ACHN (cell line): ENCODE results near the gene MYO1D.
A peak's percentile ranks its signal among the peaks of the same experiment; 100 is the strongest.
"Not testable (repeated sequence)": the region's sequence is repeated elsewhere in the genome, so short reads cannot be mapped to it uniquely, and the experiment has no call there.

Experiments used
- DNase-seq: peaks from one replicate; pipeline ENCODE4 v3.0.0-alpha.2; 2015
- in situ Hi-C: cut with HindIII; loops from 2 replicates; pipeline ENCODE4 v1.10.0; 2017; ENCODE audit warnings: low sequenced_read_pairs, low pct_ligation_motif_present, low pct_unique_long_range_greater_than_20kb

MYO1D gene

GRCh38 chr17:32876417-32877163 is at the start of gene MYO1D:
Gene MYO1D, minus strand, starts transcription at chr17:32877124. Its CDS starts 252 bp downstream, at chr17:32876872.
- in situ Hi-C loops = no loop called here
- DNase-seq = peak; percentile 65

GRCh38 chr17:32926183-32926582 is 49.3 kb upstream of the MYO1D start:
- in situ Hi-C loops = no loop called here
- no peak for DNase-seq

- DNase-seq, in situ Hi-C loops: not testable (repeated sequence)
Measured at GRCh38 chr17:32923905-32924304, 47.0 kb upstream of the MYO1D start.

DNA sequence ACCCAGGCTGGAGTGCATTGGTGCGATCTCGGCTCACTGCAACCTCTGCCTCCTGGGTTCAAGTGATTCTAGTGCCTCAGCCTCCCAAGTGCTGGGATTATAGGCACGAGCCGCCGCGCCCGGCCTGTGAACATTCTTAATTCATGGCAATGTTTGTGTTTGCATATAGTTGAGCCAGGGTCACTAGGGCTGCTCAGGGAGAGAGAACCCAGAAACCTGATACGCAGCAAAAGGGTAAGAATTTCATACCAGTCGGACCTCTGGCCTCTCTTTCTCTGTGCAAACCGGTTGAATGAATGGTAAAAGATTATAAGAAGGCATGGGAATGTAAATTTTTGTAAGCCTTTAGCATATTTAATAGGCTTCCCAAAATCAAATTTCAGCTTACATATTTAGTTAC is 44.1 kb upstream of the MYO1D start:
- in situ Hi-C loops = no loop called here
- no peak for DNase-seq

DNA sequence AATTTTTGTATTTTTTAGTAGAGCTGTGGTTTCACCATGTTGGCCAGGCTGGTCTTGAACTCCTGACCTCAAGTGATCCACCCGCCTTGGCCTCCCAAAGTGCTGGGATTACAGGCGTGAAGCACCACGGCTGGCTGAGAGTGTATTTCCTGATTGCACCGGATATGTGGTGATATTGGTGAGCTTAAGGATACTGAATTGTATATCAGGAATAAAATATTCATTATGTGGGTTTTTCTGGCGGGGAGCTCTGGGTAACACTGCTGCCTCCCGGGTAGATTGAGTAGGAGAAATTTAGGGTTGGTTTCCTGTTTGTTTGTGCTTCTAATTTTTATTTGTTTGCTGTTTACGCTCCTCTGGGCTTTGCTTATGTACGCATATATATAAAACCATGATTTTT is 43.4 kb upstream of the MYO1D start:
- DNase-seq = no peak
- in situ Hi-C loops = no loop called here

- DNase-seq, in situ Hi-C loops: not testable (repeated sequence)
Measured at GRCh38 chr17:32919876-32920275, 43.0 kb upstream of the MYO1D start.

GRCh38 chr17:32917842-32918241 is 40.9 kb upstream of the MYO1D start:
- in situ Hi-C loops = no loop called here
- DNase-seq = no peak

DNA sequence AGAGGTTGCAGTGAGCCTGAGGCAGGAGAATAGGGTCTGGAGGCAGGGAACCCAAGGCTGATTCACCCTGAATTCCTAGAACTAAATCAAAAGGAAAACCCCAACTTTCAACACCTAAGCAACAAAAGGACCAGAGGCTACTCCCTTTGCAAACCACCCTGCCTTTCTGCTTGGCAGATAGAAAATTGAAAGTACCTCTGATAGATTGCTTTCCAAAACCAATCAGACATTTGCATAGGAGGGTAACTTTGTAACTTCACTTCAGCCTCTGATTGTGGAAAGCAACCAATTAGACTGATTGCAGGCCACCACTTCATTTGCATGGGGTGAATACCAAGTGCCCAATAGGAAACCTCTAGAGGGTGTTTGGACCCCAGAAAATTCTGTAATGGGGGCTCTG is 40.2 kb upstream of the MYO1D start:
- in situ Hi-C loops = no loop called here
- DNase-seq = no peak

DNA sequence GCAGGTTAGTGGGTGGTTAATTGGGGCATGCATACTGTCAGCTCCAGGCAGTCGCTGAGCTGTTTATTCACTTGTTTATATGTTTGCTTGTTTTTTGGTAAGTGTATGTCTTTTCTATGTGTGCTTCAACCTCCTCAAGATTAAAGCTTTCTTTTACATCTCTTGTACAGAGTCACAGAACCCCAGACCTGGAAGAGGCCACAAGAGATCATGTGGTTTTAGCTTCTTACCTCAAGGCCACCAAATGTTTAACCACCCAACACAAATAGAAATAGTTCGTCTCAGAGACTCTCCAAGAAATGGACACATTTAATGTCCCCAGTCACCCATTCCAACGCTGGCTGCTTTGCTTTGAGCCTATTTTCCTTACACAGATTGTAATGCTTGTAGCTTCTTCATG is 39.2 kb upstream of the MYO1D start:
- in situ Hi-C loops = no loop called here

DNA sequence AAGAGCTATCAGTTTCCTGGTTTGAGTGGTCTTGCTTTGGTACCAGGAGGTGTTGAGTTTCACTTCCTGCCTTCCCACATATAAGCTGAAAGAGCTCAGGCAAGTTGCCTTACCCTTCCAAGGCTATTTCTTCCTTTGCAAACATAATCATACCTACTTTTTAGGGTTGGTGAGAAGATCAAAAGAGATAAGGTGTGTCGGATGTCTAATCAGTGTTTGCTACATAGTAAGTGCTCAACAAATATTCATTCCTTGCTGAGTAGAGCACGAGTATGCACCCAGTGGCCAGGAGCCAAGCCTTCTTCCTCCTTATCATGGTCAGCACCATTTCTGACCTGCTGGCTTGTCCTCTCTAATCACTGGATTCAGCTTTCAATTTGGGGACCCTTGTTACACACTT is 38.3 kb upstream of the MYO1D start:
- no peak for DNase-seq

More for the DNA sequence above, 39.2 kb upstream of the MYO1D start:
- no peak for DNase-seq

DNA sequence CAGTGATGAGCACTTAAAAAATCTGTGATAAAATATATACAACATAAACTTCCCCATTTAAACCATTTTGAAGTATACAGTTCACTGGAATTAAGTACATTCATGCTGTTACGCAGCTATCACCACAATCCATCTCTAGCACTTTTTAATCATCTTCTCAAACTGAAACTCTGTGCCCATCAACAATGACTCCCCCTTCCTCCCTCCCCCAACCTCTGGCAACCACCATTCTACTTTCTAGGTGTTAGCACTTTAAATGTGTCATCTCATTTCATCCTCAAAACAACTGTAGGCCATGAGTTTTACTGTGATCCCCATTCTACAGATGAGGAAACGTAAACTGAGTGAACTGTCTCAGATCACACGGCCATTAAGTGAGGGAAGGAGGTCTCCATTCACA is 37.3 kb upstream of the MYO1D start:
- in situ Hi-C loops = no loop called here

More for the DNA sequence above, 38.3 kb upstream of the MYO1D start:
- in situ Hi-C loops = no loop called here

DNA sequence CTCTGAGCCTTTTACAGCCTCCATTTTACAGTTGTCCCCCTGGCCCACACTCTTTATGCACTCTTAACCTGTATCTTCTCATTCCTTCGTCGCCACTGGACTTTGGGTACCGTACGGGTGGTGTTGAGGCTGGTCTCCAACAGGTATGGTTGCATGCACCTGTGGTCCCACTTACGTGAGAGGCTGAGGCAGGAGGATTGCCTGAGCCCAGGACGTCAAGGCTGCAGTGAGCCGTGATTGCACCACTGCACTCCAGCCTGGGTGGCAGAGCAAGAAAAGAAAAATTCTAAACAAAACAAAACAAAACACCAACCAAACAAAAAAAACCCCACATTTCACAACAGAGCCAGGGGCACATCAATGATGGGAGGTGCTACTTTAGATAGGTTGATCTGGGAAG is 36.7 kb upstream of the MYO1D start:
- DNase-seq = no peak
- in situ Hi-C loops = no loop called here

More for the DNA sequence above, 37.3 kb upstream of the MYO1D start:
- no peak for DNase-seq

DNA sequence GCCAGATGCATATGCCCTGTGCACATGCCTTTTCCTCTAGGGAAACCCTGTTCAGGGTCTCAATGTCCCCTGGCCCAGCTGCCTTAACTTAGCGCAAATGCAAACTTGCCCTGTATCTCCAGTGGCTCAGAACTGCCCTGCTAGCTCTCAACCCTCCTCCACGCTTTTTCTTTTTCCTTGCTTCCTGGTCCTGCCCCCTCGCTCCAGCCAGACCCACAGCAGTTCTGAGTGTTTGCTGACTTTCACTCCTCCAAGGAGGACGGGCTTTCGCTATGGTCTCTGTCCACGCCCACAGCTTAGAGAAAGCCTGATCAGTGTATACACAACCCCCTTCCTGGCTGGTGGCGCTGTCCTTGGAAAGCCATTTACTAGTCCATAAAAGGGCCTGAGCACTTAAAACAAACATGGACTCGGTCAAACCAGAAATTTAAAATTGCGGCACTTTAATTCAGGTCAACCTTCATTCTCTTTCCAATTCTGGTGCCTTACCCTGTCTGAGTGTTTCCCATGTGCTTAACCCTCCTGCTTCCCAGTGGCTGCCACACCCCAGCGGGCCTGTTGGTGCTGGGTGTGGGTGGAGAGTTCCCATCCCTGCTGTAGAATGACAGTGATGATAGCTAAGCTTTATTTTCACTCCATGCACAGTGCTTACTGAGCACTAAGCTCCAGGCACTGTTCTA is 35.4 kb upstream of the MYO1D start:
- no peak for DNase-seq
- in situ Hi-C loops = no loop called here

DNA sequence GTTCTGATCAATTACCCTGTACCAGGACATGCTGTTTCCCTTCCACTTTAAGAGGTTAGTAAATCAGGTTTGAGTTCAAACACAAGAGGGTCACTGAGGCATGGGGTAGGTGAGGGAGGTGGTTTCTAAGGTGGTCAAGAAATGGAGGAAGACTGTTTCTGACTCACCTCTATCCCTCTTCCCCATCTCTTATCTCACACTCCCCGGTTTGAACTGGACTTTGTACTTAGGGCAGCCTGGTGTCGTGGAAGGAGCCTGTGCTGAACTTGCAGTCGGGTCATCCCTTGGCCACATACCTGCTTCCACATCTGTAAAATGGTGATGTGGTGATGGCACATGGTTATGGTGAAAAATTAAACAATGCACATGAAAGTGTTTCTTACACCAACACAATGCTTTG is 33.8 kb upstream of the MYO1D start:
- DNase-seq = no peak
- in situ Hi-C loops = no loop called here

DNA sequence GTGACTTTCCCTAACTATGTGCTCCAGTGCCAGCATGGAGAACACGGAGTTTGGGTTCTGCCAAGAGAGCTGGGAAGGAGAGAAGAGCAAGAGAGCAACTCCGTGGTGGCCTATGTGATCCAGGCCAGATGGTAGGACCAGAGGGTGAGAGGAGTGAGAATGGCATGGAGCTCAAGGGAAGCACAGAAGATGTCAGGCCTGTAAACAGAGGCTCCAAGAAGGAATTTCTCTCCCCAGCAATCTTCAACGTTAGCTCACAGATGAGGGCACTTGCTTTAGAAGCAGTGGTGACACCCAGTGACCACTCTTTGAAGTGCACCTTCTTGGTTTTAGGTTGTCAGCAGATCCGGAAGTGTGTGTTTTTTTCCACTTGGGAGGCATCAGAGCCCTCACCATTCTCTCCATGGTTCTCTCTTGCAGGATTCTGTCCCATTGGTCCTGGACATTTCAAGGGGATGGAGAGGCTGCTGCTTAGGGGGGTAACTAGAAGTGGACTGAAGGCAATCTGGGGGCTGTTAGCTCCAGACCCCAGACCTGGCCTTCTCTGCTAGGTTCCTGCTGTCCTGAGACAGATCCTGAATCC is 33.0 kb upstream of the MYO1D start:
- in situ Hi-C loops = no loop called here

DNA sequence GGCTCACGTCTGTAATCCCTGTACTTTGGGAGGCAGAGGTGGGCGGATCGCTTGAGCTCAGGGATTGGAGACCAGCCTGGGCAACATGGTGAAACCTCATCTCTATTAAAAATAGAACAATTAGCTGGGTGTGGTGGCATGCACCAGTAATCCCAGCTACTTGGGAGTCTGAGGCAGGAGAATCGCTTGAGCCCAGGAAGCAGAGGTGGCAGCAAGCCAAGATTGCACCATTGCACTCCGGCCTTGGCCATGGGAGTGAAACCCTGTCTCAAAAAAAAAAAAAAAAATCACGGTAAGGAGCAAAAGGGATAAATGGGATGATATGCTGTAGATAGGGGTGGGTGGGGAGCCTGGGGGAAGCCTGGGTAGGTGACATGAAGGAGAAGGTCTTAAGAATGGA is 30.7 kb upstream of the MYO1D start:
- in situ Hi-C loops = no loop called here
- DNase-seq = no peak

More for the DNA sequence above, 33.0 kb upstream of the MYO1D start:
- DNase-seq = peak; percentile 85

GRCh38 chr17:32904891-32905290 is 28.0 kb upstream of the MYO1D start:
- in situ Hi-C loops = no loop called here
- no peak for DNase-seq

- in situ Hi-C loops = no loop called here
- no peak for DNase-seq
Measured at GRCh38 chr17:32903774-32904673, 27.1 kb upstream of the MYO1D start.

- in situ Hi-C loops = no loop called here
- DNase-seq = no peak
Measured at GRCh38 chr17:32901743-32902142, 24.8 kb upstream of the MYO1D start.
